HG03039 (cell line): ENCODE results near the gene PRAME.
"Not testable (repeated sequence)": the region's sequence is repeated elsewhere in the genome, so short reads cannot be mapped to it uniquely, and the experiment has no call there.

ENCODE experiments used
- ATAC-seq: cut with Tn5 transposase; IDR thresholded peaks from one replicate; pipeline ENCODE4 v1.9.1; 2021; ENCODE audit warnings: mild to moderate bottlenecking, moderate library complexity; ENCODE audit not compliant: unreplicated experiment

Gene PRAME

GRCh38 chr22:22558972-22559603, at the start of gene PRAME:
TSS of gene PRAME (minus strand) at chr22:22559265. CDS start at chr22:22556832, 2,433 bp downstream.
- ATAC-seq, result no peak

- not testable (repeated sequence) for ATAC-seq
Observed at GRCh38 chr22:22608022-22608421, 49.0 kb upstream of the PRAME start.

GRCh38 chr22:22605074-22605404, 46.0 kb upstream of the PRAME start:
- no peak for ATAC-seq

- no peak for ATAC-seq
Observed at GRCh38 chr22:22604326-22605073, 45.4 kb upstream of the PRAME start.

GRCh38 chr22:22603470-22603947, 44.4 kb upstream of the PRAME start:
- ATAC-seq, result no peak

GRCh38 chr22:22600531-22601261, 41.6 kb upstream of the PRAME start:
- ATAC-seq, result no peak

- no peak for ATAC-seq
Observed at GRCh38 chr22:22599248-22599647, 40.2 kb upstream of the PRAME start.

GRCh38 chr22:22598144-22598543, 39.1 kb upstream of the PRAME start:
- no peak for ATAC-seq

GRCh38 chr22:22595001-22595835, 36.2 kb upstream of the PRAME start:
- ATAC-seq, result no peak

- no peak for ATAC-seq
Observed at GRCh38 chr22:22593964-22594656, 35.0 kb upstream of the PRAME start.

GRCh38 chr22:22593250-22593649, 34.2 kb upstream of the PRAME start:
- ATAC-seq, result no peak

- no peak for ATAC-seq
Observed at GRCh38 chr22:22591348-22592299, 32.6 kb upstream of the PRAME start.

GRCh38 chr22:22590136-22590891, 31.2 kb upstream of the PRAME start:
- ATAC-seq, result no peak

GRCh38 chr22:22588485-22589164, 29.6 kb upstream of the PRAME start:
- ATAC-seq, result no peak

- no peak for ATAC-seq
Observed at GRCh38 chr22:22587577-22588188, 28.6 kb upstream of the PRAME start.

- no peak for ATAC-seq
Observed at GRCh38 chr22:22584722-22585121, 25.7 kb upstream of the PRAME start.

- no peak for ATAC-seq
Observed at GRCh38 chr22:22583030-22583429, 24.0 kb upstream of the PRAME start.
